Kidney capillary endothelial cell (primary cell): Measurements from ENCODE around the gene STAT4.

ENCODE experiments used
- DNase-seq: peaks from one replicate; pipeline ENCODE4 v3.0.0-alpha.2; 2018; ENCODE audit warnings: low spot score

STAT4 gene

GRCh38 chr2:191081411-191082155 lies 69.2 kb downstream of the STAT4 start:
- no peak for DNase-seq

GRCh38 chr2:191078165-191078867 lies 72.5 kb downstream of the STAT4 start:
- no peak for DNase-seq

- DNase-seq = no peak
Measured at GRCh38 chr2:191070276-191070675, 80.5 kb downstream of the STAT4 start.

- DNase-seq = no peak
Measured at GRCh38 chr2:191069606-191070005, 81.2 kb downstream of the STAT4 start.

GRCh38 chr2:191066919-191067233 lies 83.9 kb downstream of the STAT4 start:
- no peak for DNase-seq

- no peak for DNase-seq
Measured at GRCh38 chr2:191066197-191066918, 84.4 kb downstream of the STAT4 start.

- no peak for DNase-seq
Measured at GRCh38 chr2:191065785-191066184, 85.0 kb downstream of the STAT4 start.

GRCh38 chr2:191064590-191064989 lies 86.2 kb downstream of the STAT4 start:
- DNase-seq = no peak

- no peak for DNase-seq
Measured at GRCh38 chr2:191063584-191063983, 87.2 kb downstream of the STAT4 start.

GRCh38 chr2:191061381-191061980 lies 89.3 kb downstream of the STAT4 start:
- DNase-seq = no peak

- DNase-seq = no peak
Measured at GRCh38 chr2:191059308-191059707, 91.5 kb downstream of the STAT4 start.

GRCh38 chr2:191056228-191056627 lies 94.6 kb downstream of the STAT4 start:
- no peak for DNase-seq

- no peak for DNase-seq
Measured at GRCh38 chr2:191053256-191053655, 97.5 kb downstream of the STAT4 start.

- DNase-seq = peak; percentile 42
Measured at GRCh38 chr2:191051825-191052778, 98.7 kb downstream of the STAT4 start.

GRCh38 chr2:191051177-191051576 lies 99.6 kb downstream of the STAT4 start:
- no peak for DNase-seq

- DNase-seq = no peak
Measured at GRCh38 chr2:191050640-191050987, 100.2 kb downstream of the STAT4 start.

- no peak for DNase-seq
Measured at GRCh38 chr2:191049728-191050639, 100.8 kb downstream of the STAT4 start.

GRCh38 chr2:191048073-191048472 lies 102.7 kb downstream of the STAT4 start:
- DNase-seq = no peak

- no peak for DNase-seq
Measured at GRCh38 chr2:191045141-191045540, 105.7 kb downstream of the STAT4 start.

GRCh38 chr2:191043438-191043837 lies 107.4 kb downstream of the STAT4 start:
- DNase-seq = no peak
